B cell (primary cell): ENCODE measurements around the gene DOP1B.
"Not testable (repeated sequence)": the region's sequence is repeated elsewhere in the genome, so short reads cannot be mapped to it uniquely, and the experiment has no call there.

Experiments
- CTCF ChIP-seq: fragments of 200-600 bp; IDR thresholded peaks from one replicate; pipeline ENCODE4 v1.8.0; 2022; ENCODE audit warnings: antibody characterized with exemption, mild to moderate bottlenecking
- EZH2 ChIP-seq: IDR thresholded peaks from 2 replicates; pipeline ENCODE4 v1.6.1; 2012; ENCODE audit warnings: borderline replicate concordance, low read depth, mild to moderate bottlenecking, moderate library complexity, low read length; ENCODE audit not compliant: insufficient read depth, poor library complexity, severe bottlenecking

- not testable (repeated sequence) for TF ChIP-seq EZH2, CTCF
These were observed 16.8 kb upstream of the DOP1B start for GRCh38 chr21:36139791-36140190.
